Type B pancreatic cell (in vitro differentiated cells): ENCODE data around the gene CSAD. TPM values are rescaled to one million over a fixed set of nuclear protein-coding genes. Genes with fewer than 3 reads are reported as not detected.

Experiments
- DNase-seq: peaks from one replicate; pipeline ENCODE4 v3.0.0; 2021; ENCODE audit warnings: mixed read lengths; ENCODE audit not compliant: unreplicated experiment; ENCODE audit errors: extremely low spot score
- H3K27ac Mint-ChIP-seq: 2 replicates; pipeline ENCODE4 v1.8.0; 2021; ENCODE audit warnings: mild to moderate bottlenecking, mixed read lengths
- H3K27me3 Mint-ChIP-seq: 2 replicates; pipeline ENCODE4 v1.8.0; 2021; ENCODE audit warnings: mixed read lengths
- H3K36me3 Mint-ChIP-seq: 2 replicates; pipeline ENCODE4 v1.8.0; 2021; ENCODE audit warnings: mixed read lengths
- H3K4me1 Mint-ChIP-seq: one replicate; pipeline ENCODE4 v1.8.0; 2021; ENCODE audit warnings: mixed read lengths; ENCODE audit not compliant: unreplicated experiment
- H3K4me3 Mint-ChIP-seq: 2 replicates; pipeline ENCODE4 v1.8.0; 2021; ENCODE audit warnings: mild to moderate bottlenecking, mixed read lengths
- H3K9me3 Mint-ChIP-seq: 2 replicates; pipeline ENCODE4 v1.8.0; 2021; ENCODE audit warnings: mixed read lengths
- CTCF ChIP-seq: fragments of 200-600 bp; sonication (generic); conservative IDR thresholded peaks from 2 replicates; pipeline ENCODE4 v1.5.0; 2021; ENCODE audit warnings: antibody characterized with exemption, mild to moderate bottlenecking
- total RNA-seq: library from RNA; stranded (reverse); gene quantifications from 2 replicates; pipeline ENCODE4 v1.2.1, GENCODE V29; 2021; ENCODE audit warnings: low replicate concordance

Gene CSAD
- total RNA-seq, 1 donor from 2014 or later = 49.3 TPM

- H3K36me3 Mint-ChIP-seq = peaks cover 7% of the 10 kb centered on the region
- no peak overlapping the region for H3K4me3 Mint-ChIP-seq
- no peak for TF ChIP-seq CTCF
- peaks cover 42% of the 10 kb centered on the region for H3K4me1 Mint-ChIP-seq
- H3K27ac Mint-ChIP-seq = no peak overlapping the region
- H3K27me3 Mint-ChIP-seq = peaks cover 9% of the 10 kb centered on the region
- no peak for DNase-seq
- no peaks in the 10 kb centered on the region for H3K9me3 Mint-ChIP-seq
Observed at GRCh38 chr12:53214687-53215455, 34.1 kb upstream of the CSAD start.

- peak overlapping the region; percentile 51 for H3K27ac Mint-ChIP-seq
- no peaks in the 10 kb centered on the region for H3K9me3 Mint-ChIP-seq
- peaks cover 3% of the 10 kb centered on the region for H3K27me3 Mint-ChIP-seq
- H3K36me3 Mint-ChIP-seq = peaks cover 7% of the 10 kb centered on the region
- TF ChIP-seq CTCF = no peak
- H3K4me3 Mint-ChIP-seq = no peak overlapping the region
- no peak for DNase-seq
- peaks cover 37% of the 10 kb centered on the region for H3K4me1 Mint-ChIP-seq
Observed at GRCh38 chr12:53214221-53214620, 33.5 kb upstream of the CSAD start.

- Mint-ChIP-seq H3K27ac (peak overlapping the region; percentile 63), H3K4me3 (peak overlapping the region; percentile 59), H3K27me3 (no peaks in the 10 kb centered on the region), H3K4me1 (peaks cover 37% of the 10 kb centered on the region), H3K36me3 (peaks cover 7% of the 10 kb centered on the region), H3K9me3 (no peaks in the 10 kb centered on the region)
- TF ChIP-seq CTCF = peak; percentile 98
- peak; percentile 88 for DNase-seq
Observed at GRCh38 chr12:53213348-53213747, 32.6 kb upstream of the CSAD start.

GRCh38 chr12:53212931-53213330, 32.2 kb upstream of the CSAD start:
- H3K27ac Mint-ChIP-seq = peak overlapping the region; percentile 26
- no peaks in the 10 kb centered on the region for H3K27me3 Mint-ChIP-seq
- H3K4me1 Mint-ChIP-seq = peaks cover 35% of the 10 kb centered on the region
- H3K4me3 Mint-ChIP-seq = no peak overlapping the region
- H3K36me3 Mint-ChIP-seq = peaks cover 7% of the 10 kb centered on the region
- no peak for TF ChIP-seq CTCF
- DNase-seq = no peak
- H3K9me3 Mint-ChIP-seq = no peaks in the 10 kb centered on the region

- DNase-seq = no peak
- peak; percentile 60 for TF ChIP-seq CTCF
- peaks cover 27% of the 10 kb centered on the region for H3K4me1 Mint-ChIP-seq
- no peaks in the 10 kb centered on the region for H3K9me3 Mint-ChIP-seq
- H3K4me3 Mint-ChIP-seq = no peak overlapping the region
- H3K36me3 Mint-ChIP-seq = peaks cover 7% of the 10 kb centered on the region
- H3K27me3 Mint-ChIP-seq = no peaks in the 10 kb centered on the region
- H3K27ac Mint-ChIP-seq = no peak overlapping the region
Observed at GRCh38 chr12:53211476-53212381, 31.0 kb upstream of the CSAD start.
